ENCODE results near the gene TAF11L9. TPM values are rescaled to one million over a fixed set of nuclear protein-coding genes. Genes with fewer than 3 reads are reported as not detected.

TAF11L9 gene
- total RNA-seq: not detected

DNA sequence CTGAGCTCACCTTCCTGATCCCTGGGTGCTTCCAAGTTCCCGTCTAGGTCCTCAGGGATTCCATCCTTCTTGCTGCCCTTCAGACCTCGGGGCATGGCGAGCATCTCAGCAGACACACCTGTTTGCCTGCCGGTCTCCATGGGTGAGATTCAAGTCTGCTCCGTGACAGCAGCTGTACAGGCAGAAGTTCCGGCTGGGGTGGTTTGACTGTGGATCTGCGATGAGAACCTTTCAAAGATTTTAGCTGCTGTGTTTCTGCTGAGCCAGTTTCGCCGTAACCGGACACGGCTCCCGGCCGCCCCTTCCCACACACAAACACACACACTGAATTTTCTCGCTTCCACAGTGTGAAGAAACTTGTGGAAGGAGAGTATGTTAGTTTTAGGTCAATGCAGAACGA, at the start of gene TAF11L9:
Gene TAF11L9, minus strand, starts transcription at position 140 of the 400 bp plus-strand sequence.

DNA sequence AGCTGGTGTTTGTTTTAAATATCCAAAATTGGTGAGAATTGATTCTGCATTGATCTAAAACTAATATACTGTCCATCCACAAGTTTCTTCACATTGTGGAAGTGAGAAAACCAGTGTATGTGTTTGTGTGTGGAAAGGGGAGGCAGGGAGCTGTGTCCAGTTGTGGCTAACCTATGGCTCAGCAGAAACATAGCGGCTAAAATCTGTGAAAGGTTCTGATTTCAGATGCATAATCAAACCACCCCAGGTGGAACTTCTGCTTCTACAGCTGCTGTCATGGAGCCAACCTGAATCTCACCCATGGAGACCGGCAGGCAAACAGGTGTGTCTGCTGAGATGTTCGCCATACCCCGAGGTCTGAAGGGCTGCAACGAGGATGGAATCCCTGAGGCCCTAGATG, 40.0 kb upstream of the TAF11L9 start, which contains the start of gene TAF11L14:
Gene TAF11L14, plus strand, starts transcription at position 301 of the 400 bp plus-strand sequence.

DNA sequence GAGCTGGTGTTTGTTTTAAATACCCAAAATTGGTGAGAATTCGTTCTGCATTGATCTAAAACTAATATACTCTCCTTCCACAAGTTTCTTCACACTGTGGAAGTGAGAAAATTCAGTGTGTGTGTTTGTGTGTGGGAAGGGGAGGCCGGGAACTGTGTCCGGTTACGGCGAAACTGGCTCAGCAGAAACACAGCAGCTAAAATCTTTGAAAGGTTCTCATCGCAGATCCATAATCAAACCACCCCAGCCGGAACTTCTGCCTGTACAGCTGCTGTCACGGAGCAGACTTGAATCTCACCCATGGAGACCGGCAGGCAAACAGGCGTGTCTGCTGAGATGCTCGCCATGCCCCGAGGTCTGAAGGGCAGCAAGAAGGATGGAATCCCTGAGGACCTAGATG, 37.6 kb upstream of the TAF11L9 start, which contains the start of gene TAF11L13:
Gene TAF11L13, plus strand, starts transcription at position 301 of the 400 bp plus-strand sequence.

DNA sequence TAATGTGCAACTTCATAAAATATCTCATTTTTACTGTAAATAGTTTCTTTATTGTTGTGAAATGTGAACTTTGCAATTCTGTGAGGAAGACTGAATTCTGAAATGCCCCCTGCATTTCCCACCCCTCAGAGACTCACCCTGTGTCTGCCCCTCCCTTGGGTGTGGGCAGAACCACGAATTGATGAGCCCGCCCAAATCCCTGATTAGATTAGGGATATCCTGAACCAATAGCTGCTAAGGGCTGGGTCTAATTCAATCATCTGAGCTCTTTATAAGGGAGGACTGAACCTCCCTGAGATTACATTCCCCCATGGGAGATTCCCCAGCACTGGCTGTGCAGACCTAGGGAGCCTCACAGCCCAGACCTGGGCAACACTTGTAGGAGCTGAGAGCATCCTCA, 15.9 kb upstream of the TAF11L9 start, which contains the start of gene TAF11L12:
Gene TAF11L12, plus strand, starts transcription at position 301 of the 400 bp plus-strand sequence.

DNA sequence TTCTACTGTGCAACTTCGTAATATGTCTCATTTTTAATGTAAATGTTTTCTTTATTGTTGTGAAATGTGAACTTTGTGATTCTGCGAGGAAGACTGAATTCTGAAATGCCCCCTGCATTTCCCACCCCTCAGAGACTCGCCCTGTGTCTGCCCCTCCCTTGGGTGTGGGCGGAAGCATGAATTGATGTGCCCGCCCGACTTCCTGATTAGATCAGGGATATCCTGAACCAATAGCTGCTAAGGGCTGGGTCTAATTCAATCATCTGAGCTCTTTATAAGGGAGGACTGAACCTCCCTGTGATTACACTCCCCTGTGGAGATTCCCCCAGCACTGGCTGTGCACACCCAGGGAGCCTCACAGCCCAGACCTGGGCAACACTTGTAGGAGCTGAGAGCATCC, 9.7 kb upstream of the TAF11L9 start, which contains the start of gene TAF11L11:
Gene TAF11L11, plus strand, starts transcription at position 304 of the 400 bp plus-strand sequence.

DNA sequence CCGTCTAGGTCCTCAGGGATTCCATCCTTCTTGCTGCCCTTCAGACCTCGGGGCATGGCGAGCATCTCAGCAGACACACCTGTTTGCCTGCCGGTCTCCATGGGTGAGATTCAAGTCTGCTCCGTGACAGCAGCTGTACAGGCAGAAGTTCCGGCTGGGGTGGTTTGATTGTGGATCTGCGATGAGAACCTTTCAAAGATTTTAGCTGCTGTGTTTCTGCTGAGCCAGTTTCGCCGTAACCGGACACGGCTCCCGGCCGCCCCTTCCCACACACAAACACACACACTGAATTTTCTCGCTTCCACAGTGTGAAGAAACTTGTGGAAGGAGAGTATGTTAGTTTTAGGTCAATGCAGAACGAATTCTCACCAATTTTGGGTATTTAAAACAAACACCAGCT, 3.5 kb upstream of the TAF11L9 start, which contains the start of gene TAF11L10:
Gene TAF11L10, minus strand, starts transcription at position 101 of the 400 bp plus-strand sequence.

DNA sequence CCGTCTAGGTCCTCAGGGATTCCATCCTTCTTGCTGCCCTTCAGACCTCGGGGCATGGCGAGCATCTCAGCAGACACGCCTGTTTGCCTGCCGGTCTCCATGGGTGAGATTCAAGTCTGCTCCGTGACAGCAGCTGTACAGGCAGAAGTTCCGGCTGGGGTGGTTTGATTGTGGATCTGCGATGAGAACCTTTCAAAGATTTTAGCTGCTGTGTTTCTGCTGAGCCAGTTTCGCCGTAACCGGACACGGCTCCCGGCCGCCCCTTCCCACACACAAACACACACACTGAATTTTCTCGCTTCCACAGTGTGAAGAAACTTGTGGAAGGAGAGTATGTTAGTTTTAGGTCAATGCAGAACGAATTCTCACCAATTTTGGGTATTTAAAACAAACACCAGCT, 3.3 kb downstream of the TAF11L9 start, which contains the start of gene TAF11L8:
Gene TAF11L8, minus strand, starts transcription at position 101 of the 400 bp plus-strand sequence.

DNA sequence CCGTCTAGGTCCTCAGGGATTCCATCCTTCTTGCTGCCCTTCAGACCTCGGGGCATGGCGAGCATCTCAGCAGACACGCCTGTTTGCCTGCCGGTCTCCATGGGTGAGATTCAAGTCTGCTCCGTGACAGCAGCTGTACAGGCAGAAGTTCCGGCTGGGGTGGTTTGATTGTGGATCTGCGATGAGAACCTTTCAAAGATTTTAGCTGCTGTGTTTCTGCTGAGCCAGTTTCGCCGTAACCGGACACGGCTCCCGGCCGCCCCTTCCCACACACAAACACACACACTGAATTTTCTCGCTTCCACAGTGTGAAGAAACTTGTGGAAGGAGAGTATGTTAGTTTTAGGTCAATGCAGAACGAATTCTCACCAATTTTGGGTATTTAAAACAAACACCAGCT, 8.5 kb downstream of the TAF11L9 start, which contains the start of gene TAF11L7:
Gene TAF11L7, minus strand, starts transcription at position 101 of the 400 bp plus-strand sequence.

Other genes starting within 250 kb of the TAF11L9 start
- not detected for gene TAF11L2, start 96.2 kb downstream of the TAF11L9 start, total RNA-seq
- gene TAF11L3, start 76.0 kb downstream of the TAF11L9 start, total RNA-seq: not detected
- gene TAF11L4, start 72.6 kb downstream of the TAF11L9 start, total RNA-seq: not detected
- gene TAF11L5, start 69.2 kb downstream of the TAF11L9 start, total RNA-seq: not detected
- gene TAF11L6, start 65.7 kb downstream of the TAF11L9 start, total RNA-seq: not detected
- not detected for gene TAF11L7, start 8.6 kb downstream of the TAF11L9 start, total RNA-seq
- not detected for gene TAF11L8, start 3.4 kb downstream of the TAF11L9 start, total RNA-seq
- gene TAF11L10, start 3.4 kb upstream of the TAF11L9 start, total RNA-seq: not detected
- not detected for gene TAF11L11, start 9.8 kb upstream of the TAF11L9 start, total RNA-seq
- not detected for gene TAF11L12, start 16.0 kb upstream of the TAF11L9 start, total RNA-seq
- gene TAF11L13, start 37.7 kb upstream of the TAF11L9 start, total RNA-seq: not detected
- not detected for gene TAF11L14, start 40.1 kb upstream of the TAF11L9 start, total RNA-seq

Measured in activated naive CD4-positive, alpha-beta T cell treated with anti-CD3 and anti-CD28 coated beads, Interleukin-2, amount 10 ng/mL, durations not matched to agents 5 hours and 36 hours (primary cell).